HUES6 (cell line): ENCODE data around the gene KRTAP4-11.
"Not testable (repeated sequence)": the region's sequence is repeated elsewhere in the genome, so short reads cannot be mapped to it uniquely, and the experiment has no call there.

ENCODE experiments used
- H3K27ac ChIP-seq: 2 replicates; pipeline ENCODE4 v1.7.0; 2013; ENCODE audit warnings: low read depth, mild to moderate bottlenecking, low read length, inconsistent platforms
- H3K27me3 ChIP-seq: 2 replicates; pipeline ENCODE4 v1.6.1; 2013; ENCODE audit warnings: low read length; ENCODE audit not compliant: control insufficient read depth, insufficient read depth
- H3K36me3 ChIP-seq: 2 replicates; pipeline ENCODE4 v1.6.1; 2013; ENCODE audit warnings: low read length; ENCODE audit not compliant: control insufficient read depth, insufficient read depth
- H3K4me1 ChIP-seq: 2 replicates; pipeline ENCODE4 v1.6.1; 2013; ENCODE audit warnings: low read length; ENCODE audit not compliant: control insufficient read depth, insufficient read depth
- H3K4me3 ChIP-seq: 2 replicates; pipeline ENCODE4 v1.5.1; 2013; ENCODE audit warnings: low read depth, low read length
- H3K9ac ChIP-seq: one replicate; pipeline ENCODE4 v1.6.1; 2013; ENCODE audit warnings: mild to moderate bottlenecking, low read length
- H3K9me3 ChIP-seq: 2 replicates; pipeline ENCODE4 v1.6.1; 2013; ENCODE audit warnings: low read depth, low read length; ENCODE audit not compliant: control insufficient read depth, insufficient read depth

KRTAP4-11 gene

GRCh38 chr17:41145261-41145660 lies 27.1 kb upstream of the KRTAP4-11 start:
- no peaks in the 10 kb centered on the region; the same call in 1 of the 2 replicates for H3K27me3 ChIP-seq
- H3K9me3 ChIP-seq, result peaks cover 17% of the 10 kb centered on the region
- H3K9ac ChIP-seq, result no peak overlapping the region
- H3K4me1 ChIP-seq, result no peaks in the 10 kb centered on the region
- no peak overlapping the region for H3K27ac ChIP-seq
- no peak overlapping the region for H3K4me3 ChIP-seq
- H3K36me3 ChIP-seq, result no peaks in the 10 kb centered on the region

- H3K9me3 ChIP-seq, result peaks cover 21% of the 10 kb centered on the region
- H3K36me3 ChIP-seq, result no peaks in the 10 kb centered on the region
- no peak overlapping the region for H3K27ac ChIP-seq
- no peaks in the 10 kb centered on the region; the same call in 1 of the 2 replicates for H3K27me3 ChIP-seq
- no peak overlapping the region for H3K9ac ChIP-seq
- no peaks in the 10 kb centered on the region for H3K4me1 ChIP-seq
- H3K4me3 ChIP-seq, result no peak overlapping the region
Observed at GRCh38 chr17:41144846-41145245, 26.7 kb upstream of the KRTAP4-11 start.

GRCh38 chr17:41141361-41141760 lies 23.2 kb upstream of the KRTAP4-11 start:
- H3K9me3 ChIP-seq, result peaks cover 24% of the 10 kb centered on the region
- no peak overlapping the region for H3K9ac ChIP-seq
- H3K36me3 ChIP-seq, result no peaks in the 10 kb centered on the region
- no peaks in the 10 kb centered on the region for H3K4me1 ChIP-seq
- no peak overlapping the region for H3K27ac ChIP-seq
- H3K27me3 ChIP-seq, result no peaks in the 10 kb centered on the region
- H3K4me3 ChIP-seq, result no peak overlapping the region

GRCh38 chr17:41140360-41141131 lies 22.4 kb upstream of the KRTAP4-11 start, which contains the start of gene KRTAP4-6:
KRTAP4-6 (minus strand) TSS chr17:41140544; CDS start chr17:41140487, 57 bp downstream.
- Histone ChIP-seq H3K27me3 (no peaks in the 10 kb centered on the region), H3K36me3 (no peaks in the 10 kb centered on the region), H3K9ac (no peak within 1 kb of the TSS), H3K9me3 (peaks cover 24% of the 10 kb centered on the region), H3K27ac (no peak within 1 kb of the TSS), H3K4me3 (no peak within 1 kb of the TSS), H3K4me1 (no peaks in the 10 kb centered on the region)

GRCh38 chr17:41139865-41140264 lies 21.7 kb upstream of the KRTAP4-11 start:
- not testable (repeated sequence) for H3K9ac ChIP-seq, H3K4me3 ChIP-seq, H3K27ac ChIP-seq, H3K27me3 ChIP-seq, H3K4me1 ChIP-seq, H3K36me3 ChIP-seq
- peaks cover 24% of the 10 kb centered on the region for H3K9me3 ChIP-seq

GRCh38 chr17:41133880-41134735 lies 15.9 kb upstream of the KRTAP4-11 start:
- Histone ChIP-seq H3K36me3 (no peaks in the 10 kb centered on the region), H3K4me3 (no peak overlapping the region), H3K27me3 (no peaks in the 10 kb centered on the region), H3K9me3 (no peaks in the 10 kb centered on the region), H3K9ac (no peak overlapping the region), H3K4me1 (no peaks in the 10 kb centered on the region), H3K27ac (no peak overlapping the region)

GRCh38 chr17:41131979-41132378 lies 13.8 kb upstream of the KRTAP4-11 start:
- no peak overlapping the region for H3K4me3 ChIP-seq
- no peaks in the 10 kb centered on the region for H3K36me3 ChIP-seq
- H3K9me3 ChIP-seq, result no peaks in the 10 kb centered on the region
- no peak overlapping the region for H3K9ac ChIP-seq
- no peaks in the 10 kb centered on the region for H3K27me3 ChIP-seq
- no peak overlapping the region for H3K27ac ChIP-seq
- H3K4me1 ChIP-seq, result no peaks in the 10 kb centered on the region

GRCh38 chr17:41127371-41127770 lies 9.2 kb upstream of the KRTAP4-11 start:
- H3K27me3 ChIP-seq, result no peaks in the 10 kb centered on the region
- no peak overlapping the region for H3K9ac ChIP-seq
- H3K27ac ChIP-seq, result no peak overlapping the region
- H3K9me3 ChIP-seq, result no peaks in the 10 kb centered on the region
- no peak overlapping the region for H3K4me3 ChIP-seq
- H3K36me3 ChIP-seq, result no peaks in the 10 kb centered on the region
- no peaks in the 10 kb centered on the region for H3K4me1 ChIP-seq

- no peaks in the 10 kb centered on the region for H3K27me3 ChIP-seq
- H3K9ac ChIP-seq, result no peak overlapping the region
- no peaks in the 10 kb centered on the region for H3K36me3 ChIP-seq
- no peaks in the 10 kb centered on the region for H3K9me3 ChIP-seq
- H3K27ac ChIP-seq, result no peak overlapping the region
- no peaks in the 10 kb centered on the region for H3K4me1 ChIP-seq
- H3K4me3 ChIP-seq, result no peak overlapping the region
Observed at GRCh38 chr17:41126412-41126811, 8.2 kb upstream of the KRTAP4-11 start.

- no peaks in the 10 kb centered on the region for H3K27me3 ChIP-seq
Observed at GRCh38 chr17:41125064-41125463, 6.9 kb upstream of the KRTAP4-11 start.

GRCh38 chr17:41123991-41124371 lies 5.8 kb upstream of the KRTAP4-11 start, which contains the start of gene KRTAP4-12:
KRTAP4-12 (minus strand) TSS chr17:41124182; CDS start chr17:41124122, 60 bp downstream.
- not testable (repeated sequence) for H3K4me1 ChIP-seq, H3K9me3 ChIP-seq, H3K9ac ChIP-seq, H3K27ac ChIP-seq, H3K36me3 ChIP-seq, H3K4me3 ChIP-seq, H3K27me3 ChIP-seq

More at GRCh38 chr17:41125064-41125463, 6.9 kb upstream of the KRTAP4-11 start:
- H3K9me3 ChIP-seq, result no peaks in the 10 kb centered on the region
- no peak overlapping the region for H3K4me3 ChIP-seq
- no peaks in the 10 kb centered on the region for H3K36me3 ChIP-seq
- no peak overlapping the region for H3K27ac ChIP-seq
- no peak overlapping the region for H3K9ac ChIP-seq
- no peaks in the 10 kb centered on the region for H3K4me1 ChIP-seq
